HEK293T (cell line): ENCODE measurements around the gene NDOR1.

Experiments
- SUZ12 ChIP-seq: fragments of 450-650 bp; IDR thresholded peaks from 2 replicates; pipeline ENCODE4 v1.6.1; 2016; ENCODE audit warnings: mild to moderate bottlenecking
- TARDBP ChIP-seq: fragments of 450-650 bp; IDR thresholded peaks from 2 replicates; pipeline ENCODE4 v1.6.1; 2016
- ZNF384 ChIP-seq: fragments of 450-650 bp; IDR thresholded peaks from 2 replicates; pipeline ENCODE4 v1.6.1; 2016

- TF ChIP-seq ZNF384, result no peak
- no peak for TF ChIP-seq SUZ12
- TF ChIP-seq TARDBP, result no peak
Measured at GRCh38 chr9:137236936-137237421, 31.5 kb downstream of the NDOR1 start.
